Chondrocyte (in vitro differentiated cells): ENCODE measurements around the gene AGRN. TPM values are rescaled to one million over a fixed set of nuclear protein-coding genes. Genes with fewer than 3 reads are reported as not detected.
A peak's percentile ranks its signal among the peaks of the same experiment; 100 is the strongest.
"Not testable (repeated sequence)": the region's sequence is repeated elsewhere in the genome, so short reads cannot be mapped to it uniquely, and the experiment has no call there.

Source experiments
- DNase-seq: peaks from one replicate; pipeline ENCODE4 v3.0.0; 2021; ENCODE audit warnings: mixed read lengths, low spot score
- H3K27ac Mint-ChIP-seq: one replicate; pipeline ENCODE4 v1.8.0; 2021; ENCODE audit warnings: mild to moderate bottlenecking, moderate library complexity, mixed read lengths; ENCODE audit not compliant: unreplicated experiment
- H3K27me3 Mint-ChIP-seq: 2 replicates; pipeline ENCODE4 v1.8.0; 2021; ENCODE audit warnings: low read depth, mixed read lengths
- H3K36me3 Mint-ChIP-seq: 2 replicates; pipeline ENCODE4 v1.8.0; 2021; ENCODE audit warnings: low read depth, mixed read lengths
- H3K4me1 Mint-ChIP-seq: 2 replicates; pipeline ENCODE4 v1.8.0; 2021; ENCODE audit warnings: low read depth, mild to moderate bottlenecking, mixed read lengths
- H3K4me3 Mint-ChIP-seq: one replicate; pipeline ENCODE4 v1.8.0; 2021; ENCODE audit warnings: mild to moderate bottlenecking, moderate library complexity, mixed read lengths; ENCODE audit not compliant: unreplicated experiment
- H3K9me3 Mint-ChIP-seq: 2 replicates; pipeline ENCODE4 v1.8.0; 2021; ENCODE audit warnings: low read depth, mixed read lengths
- CTCF ChIP-seq: fragments of 200-600 bp; sonication (generic); IDR thresholded peaks from 2 replicates; pipeline ENCODE4 v1.5.0; 2021; ENCODE audit warnings: antibody characterized with exemption, mild to moderate bottlenecking, moderate library complexity
- total RNA-seq: library from RNA; stranded (reverse); gene quantifications from 3 replicates; pipeline ENCODE4 v1.2.1, GENCODE V29; 2021

Gene AGRN
- total RNA-seq, 1 donor from 2014 or later, result 221 TPM

DNA sequence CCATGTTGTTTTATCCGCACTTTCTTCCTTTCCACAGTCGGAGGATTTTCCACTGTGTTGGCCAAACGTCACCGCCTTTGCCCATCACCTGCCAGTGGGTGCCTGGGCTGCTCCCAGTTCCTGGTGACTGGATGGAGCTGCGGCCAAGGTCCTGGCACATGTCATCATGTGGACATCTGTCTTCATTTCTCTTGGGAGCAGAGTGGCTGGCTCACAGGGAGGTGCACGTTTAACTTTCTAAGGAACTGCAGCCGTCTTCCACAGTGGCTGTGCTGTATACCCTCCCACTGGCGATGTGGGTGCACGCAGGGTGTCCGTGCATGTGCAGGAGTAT lies 73.7 kb downstream of the AGRN start:
- Mint-ChIP-seq H3K27ac (no peak overlapping the region), H3K9me3 (no peaks in the 10 kb centered on the region), H3K4me1 (no peaks in the 10 kb centered on the region), H3K36me3 (peaks cover 1% of the 10 kb centered on the region), H3K27me3 (no peaks in the 10 kb centered on the region), H3K4me3 (no peak overlapping the region)
- DNase-seq, result peak; percentile 64
- no peak for TF ChIP-seq CTCF

DNA sequence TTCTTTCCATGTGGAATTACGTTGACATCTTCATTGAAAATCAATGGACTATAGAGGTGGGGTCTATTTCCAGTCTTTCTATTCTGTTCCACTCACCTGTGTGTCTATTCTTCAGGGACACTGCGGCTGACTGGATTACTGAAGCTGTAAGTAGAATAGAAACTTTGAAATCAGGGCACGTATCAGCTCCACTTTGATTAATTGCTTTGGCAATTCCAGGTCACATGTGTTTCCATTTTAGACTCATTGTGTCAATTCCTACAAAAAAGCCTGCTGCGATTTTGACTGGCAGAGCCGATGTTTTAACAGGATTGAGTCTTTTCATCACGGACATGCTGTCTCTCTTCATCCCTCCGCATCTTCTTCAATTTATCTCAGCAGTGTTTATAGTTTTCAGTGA lies 75.1 kb downstream of the AGRN start:
- DNase-seq, result no peak
- H3K4me1 Mint-ChIP-seq, result no peaks in the 10 kb centered on the region
- peaks cover 6% of the 10 kb centered on the region for H3K9me3 Mint-ChIP-seq
- no peak overlapping the region for H3K27ac Mint-ChIP-seq
- no peak for TF ChIP-seq CTCF
- H3K27me3 Mint-ChIP-seq, result no peaks in the 10 kb centered on the region
- H3K4me3 Mint-ChIP-seq, result no peak overlapping the region
- H3K36me3 Mint-ChIP-seq, result peaks cover 1% of the 10 kb centered on the region

- peaks cover 13% of the 10 kb centered on the region for H3K9me3 Mint-ChIP-seq
- not testable (repeated sequence) for H3K27me3 Mint-ChIP-seq, H3K36me3 Mint-ChIP-seq, H3K4me1 Mint-ChIP-seq, H3K4me3 Mint-ChIP-seq, H3K27ac Mint-ChIP-seq
- DNase-seq, result peak; percentile 11
These were observed 76.2 kb downstream of the AGRN start for GRCh38 chr1:1096136-1096535.

- H3K9me3 Mint-ChIP-seq, result peaks cover 13% of the 10 kb centered on the region
- no peaks in the 10 kb centered on the region for H3K27me3 Mint-ChIP-seq
- no peak overlapping the region for H3K27ac Mint-ChIP-seq
These were observed 78.9 kb downstream of the AGRN start for GRCh38 chr1:1098681-1099421.

GRCh38 chr1:1099506-1100183 lies 79.7 kb downstream of the AGRN start:
- no peak for DNase-seq
- Mint-ChIP-seq H3K36me3 (peaks cover 9% of the 10 kb centered on the region), H3K27me3 (no peaks in the 10 kb centered on the region), H3K4me1 (no peaks in the 10 kb centered on the region), H3K4me3 (no peak overlapping the region), H3K27ac (no peak overlapping the region), H3K9me3 (peaks cover 13% of the 10 kb centered on the region)
- no peak for TF ChIP-seq CTCF

More at GRCh38 chr1:1098681-1099421, 78.9 kb downstream of the AGRN start:
- no peak overlapping the region for H3K4me3 Mint-ChIP-seq
- peaks cover 9% of the 10 kb centered on the region for H3K36me3 Mint-ChIP-seq
- DNase-seq, result peak; percentile 32
- H3K4me1 Mint-ChIP-seq, result no peaks in the 10 kb centered on the region
- TF ChIP-seq CTCF, result no peak
